H9 (cell line): ENCODE results near the gene CPA4. TPM values are rescaled to one million over a fixed set of nuclear protein-coding genes. Genes with fewer than 3 reads are reported as not detected.

Experiments used
- DNase-seq: peaks from one replicate; pipeline ENCODE4 v3.0.0-alpha.2; 2017
- H2AFZ ChIP-seq: one replicate; pipeline ENCODE4 v1.6.1; 2013; ENCODE audit warnings: mild to moderate bottlenecking, low read length, control low read depth, moderate library complexity
- H2AK5ac ChIP-seq: 2 replicates; pipeline ENCODE4 v1.6.1; 2013; ENCODE audit warnings: low read length, control low read depth, mixed read lengths; ENCODE audit not compliant: insufficient read length
- H2BK120ac ChIP-seq: one replicate; pipeline ENCODE4 v1.6.1; 2013; ENCODE audit warnings: low read depth, mild to moderate bottlenecking, low read length, control low read depth, inconsistent platforms; ENCODE audit not compliant: poor library complexity, severe bottlenecking
- H2BK12ac ChIP-seq: 2 replicates; pipeline ENCODE4 v1.6.1; 2013; ENCODE audit warnings: low read length, control low read depth, mixed read lengths, low read depth; ENCODE audit not compliant: insufficient read length
- H2BK15ac ChIP-seq: 2 replicates; pipeline ENCODE4 v1.6.1; 2013; ENCODE audit warnings: low read depth, low read length, control low read depth
- H2BK20ac ChIP-seq: one replicate; pipeline ENCODE4 v1.6.1; 2013; ENCODE audit warnings: low read depth, mild to moderate bottlenecking, low read length, control low read depth, inconsistent platforms; ENCODE audit not compliant: poor library complexity, severe bottlenecking
- H2BK5ac ChIP-seq: 2 replicates; pipeline ENCODE4 v1.6.1; 2013; ENCODE audit warnings: low read length, control low read depth, mixed read lengths; ENCODE audit not compliant: insufficient read length
- H3K14ac ChIP-seq: 2 replicates; pipeline ENCODE4 v1.6.1; 2013; ENCODE audit warnings: low read length, control low read depth; ENCODE audit not compliant: insufficient read depth
- H3K18ac ChIP-seq: 2 replicates; pipeline ENCODE4 v1.6.1; 2013; ENCODE audit warnings: low read depth, mild to moderate bottlenecking, mixed read lengths, low read length, control low read depth; ENCODE audit not compliant: insufficient read length
- H3K23ac ChIP-seq: 2 replicates; pipeline ENCODE4 v1.6.1; 2013; ENCODE audit warnings: low read length, control low read depth, mixed read lengths, low read depth; ENCODE audit not compliant: insufficient read length
- H3K23me2 ChIP-seq: 2 replicates; pipeline ENCODE4 v1.6.1; 2013; ENCODE audit warnings: low read depth, mild to moderate bottlenecking, mixed read lengths, low read length, control low read depth; ENCODE audit not compliant: insufficient read length, poor library complexity, severe bottlenecking
- H3K27ac ChIP-seq: 2 replicates; pipeline ENCODE4 v1.5.1; 2013; ENCODE audit warnings: low read length, control low read depth, mixed read lengths, low read depth; ENCODE audit not compliant: insufficient read length
- H3K27me3 ChIP-seq: 2 replicates; pipeline ENCODE4 v1.6.1; 2013; ENCODE audit warnings: low read length, control low read depth, inconsistent platforms; ENCODE audit not compliant: insufficient read depth
- H3K4ac ChIP-seq: 2 replicates; pipeline ENCODE4 v1.6.1; 2013; ENCODE audit warnings: low read depth, mild to moderate bottlenecking, control low read depth, inconsistent platforms, low read length, moderate library complexity
- H3K4me1 ChIP-seq: 2 replicates; pipeline ENCODE4 v1.6.1; 2013; ENCODE audit warnings: low read length, control low read depth, inconsistent platforms; ENCODE audit not compliant: insufficient read depth
- H3K4me2 ChIP-seq: 2 replicates; pipeline ENCODE4 v1.6.1; 2013; ENCODE audit warnings: low read length, control low read depth, mixed read lengths; ENCODE audit not compliant: insufficient read length, insufficient read depth
- H3K56ac ChIP-seq: 2 replicates; pipeline ENCODE4 v1.6.1; 2013; ENCODE audit warnings: low read depth, mild to moderate bottlenecking, mixed read lengths, low read length, control low read depth; ENCODE audit not compliant: insufficient read length
- H3K79me1 ChIP-seq: 2 replicates; pipeline ENCODE4 v1.6.1; 2013; ENCODE audit warnings: low read depth, mild to moderate bottlenecking, moderate library complexity, low read length, control low read depth, inconsistent platforms; ENCODE audit not compliant: insufficient read depth, poor library complexity, severe bottlenecking
- H3K79me2 ChIP-seq: 2 replicates; pipeline ENCODE4 v1.6.1; 2013; ENCODE audit warnings: low read length, control low read depth, inconsistent platforms; ENCODE audit not compliant: insufficient read depth
- H3K9ac ChIP-seq: 2 replicates; pipeline ENCODE4 v1.6.1; 2013; ENCODE audit warnings: low read length, control low read depth, mixed read lengths; ENCODE audit not compliant: insufficient read length; ENCODE audit errors: extremely low read depth
- H3K9me3 ChIP-seq: one replicate; pipeline ENCODE4 v1.6.1; 2013; ENCODE audit warnings: low read depth, low read length, inconsistent platforms; ENCODE audit not compliant: control insufficient read depth
- H3T11ph ChIP-seq: one replicate; pipeline ENCODE4 v1.6.1; 2013; ENCODE audit warnings: mild to moderate bottlenecking, low read length, control low read depth, inconsistent platforms
- H4K20me1 ChIP-seq: one replicate; pipeline ENCODE4 v1.6.1; 2013; ENCODE audit not compliant: control insufficient read depth, insufficient read length, insufficient read depth
- H4K5ac ChIP-seq: 2 replicates; pipeline ENCODE4 v1.6.1; 2013; ENCODE audit warnings: low read depth, mild to moderate bottlenecking, mixed read lengths, low read length, control low read depth; ENCODE audit not compliant: insufficient read length
- H4K8ac ChIP-seq: replicated peaks from 2 replicates; pipeline ENCODE4 v1.6.1; 2013; ENCODE audit warnings: low read length, control low read depth, mixed read lengths, low read depth; ENCODE audit not compliant: insufficient read length
- H4K91ac ChIP-seq: 2 replicates; pipeline ENCODE4 v1.6.1; 2013; ENCODE audit warnings: low read depth, mild to moderate bottlenecking, moderate library complexity, mixed read lengths, low read length, control low read depth; ENCODE audit not compliant: insufficient read length
- H3K27ac Mint-ChIP-seq, 3 experiments: 2 replicates in 2 of 3; 3 replicates in 1 of 3; pipeline ENCODE4 v1.8.0; 2020 to 2021; ENCODE audit warnings: mixed read lengths in 3 of 3, mild to moderate bottlenecking in 1 of 3, moderate library complexity in 1 of 3
- H3K27me3 Mint-ChIP-seq: 2 replicates; pipeline ENCODE4 v1.8.0; 2021; ENCODE audit warnings: low read depth, mild to moderate bottlenecking, moderate library complexity, mixed read lengths
- H3K36me3 Mint-ChIP-seq, 3 experiments: 2 replicates in 2 of 3; 3 replicates in 1 of 3; pipeline ENCODE4 v1.8.0; 2020 to 2021; ENCODE audit warnings: low read depth in 3 of 3, mixed read lengths in 3 of 3; ENCODE audit not compliant: insufficient read depth in 1 of 3
- H3K4me1 Mint-ChIP-seq, 2 experiments: 2 replicates each; pipeline ENCODE4 v1.8.0; 2020; ENCODE audit warnings: mixed read lengths in 2 of 2
- H3K4me3 Mint-ChIP-seq, 2 experiments: 2 replicates in 1 of 2; 3 replicates in 1 of 2; pipeline ENCODE4 v1.8.0; 2020 to 2021; ENCODE audit warnings: mild to moderate bottlenecking in 2 of 2, mixed read lengths in 2 of 2, moderate library complexity in 1 of 2
- H3K9me3 Mint-ChIP-seq, 2 experiments: 2 replicates in 1 of 2; 3 replicates in 1 of 2; pipeline ENCODE4 v1.8.0; 2020; ENCODE audit warnings: mild to moderate bottlenecking in 2 of 2, mixed read lengths in 2 of 2, moderate library complexity in 1 of 2
- CTCF ChIP-seq: fragments of 200-600 bp; sonication (generic); conservative IDR thresholded peaks from 3 replicates; pipeline ENCODE4 v1.8.0; 2021; ENCODE audit warnings: antibody characterized with exemption, mild to moderate bottlenecking
- WGBS: extraction: QIAGEN DNeasy Blood & Tissue Kit; methylation state at CpG from one replicate; pipeline ENCODE4 v1.1.7; 2013; ENCODE audit warnings: missing lambda C conversion rate, low lambda C conversion rate, mixed read lengths; ENCODE audit not compliant: insufficient read length; ENCODE audit errors: extremely low coverage; 5-methylcytosine and 5-hydroxymethylcytosine counted together
- total RNA-seq: library from RNA; stranded (reverse); gene quantifications from 2 replicates; pipeline ENCODE4 v1.2.1, GENCODE V29; 2021

The CPA4 gene
- total RNA-seq, 1 experiment from 2014 or later, result not detected

DNA sequence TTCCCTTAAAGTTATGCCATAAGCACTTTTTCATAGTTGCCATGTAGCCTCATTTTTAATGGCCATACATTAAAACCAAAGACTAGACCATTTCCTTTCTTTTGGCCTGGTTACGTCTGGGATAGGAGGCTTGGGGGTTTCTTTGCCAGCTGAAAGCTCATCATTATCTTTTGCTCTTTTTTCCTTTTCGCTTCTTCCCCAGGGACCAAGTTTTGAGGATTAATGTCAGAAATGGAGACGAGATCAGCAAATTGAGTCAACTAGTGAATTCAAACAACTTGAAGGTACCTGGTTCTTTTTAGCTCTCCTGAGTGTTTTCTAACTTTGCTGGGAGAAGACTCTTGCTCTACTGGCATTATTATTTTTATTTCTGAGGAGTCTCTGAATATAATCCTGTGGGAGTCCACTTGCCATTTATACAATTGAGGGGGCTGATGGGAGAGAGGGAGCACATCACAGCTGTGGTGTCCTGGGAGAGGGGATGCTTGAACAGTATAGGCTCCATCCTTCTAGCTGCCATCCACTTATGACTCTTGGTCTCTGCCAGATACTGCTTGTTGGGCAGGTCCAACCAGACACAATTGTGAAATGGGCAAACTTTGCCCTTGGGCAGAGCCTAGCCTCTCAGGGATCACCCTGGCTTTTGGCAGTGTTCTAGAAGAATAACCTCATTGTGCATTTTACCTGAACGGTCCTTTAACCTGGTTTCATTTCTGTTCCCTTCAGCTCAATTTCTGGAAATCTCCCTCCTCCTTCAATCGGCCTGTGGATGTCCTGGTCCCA is 5.8 kb downstream of the CPA4 start:
- H3K4me3 Mint-ChIP-seq, result no peak overlapping the region
- no peak overlapping the region for H3K4me2 ChIP-seq
- H3K27ac ChIP-seq, result no peak overlapping the region
- H3K14ac ChIP-seq, result no peak overlapping the region
- H3K27me3 ChIP-seq, result no peaks in the 10 kb centered on the region
- no peak overlapping the region for H4K5ac ChIP-seq
- no peak overlapping the region for H3K23ac ChIP-seq
- H3T11ph ChIP-seq, result no peak overlapping the region
- H3K9me3 Mint-ChIP-seq, result peaks cover 0 to 7% of the 10 kb centered on the region in 2 experiments; a peak in 2 of 5 replicates
- H3K79me1 ChIP-seq, result no peaks in the 10 kb centered on the region
- H2AFZ ChIP-seq, result no peak overlapping the region
- H3K9ac ChIP-seq, result no peak overlapping the region
- H2BK12ac ChIP-seq, result no peak overlapping the region
- no peak overlapping the region for H2AK5ac ChIP-seq
- H2BK20ac ChIP-seq, result no peak overlapping the region
- no peaks in the 10 kb centered on the region for H3K23me2 ChIP-seq
- no peak overlapping the region for H3K18ac ChIP-seq
- no peak overlapping the region for H2BK15ac ChIP-seq
- no peak overlapping the region for H3K56ac ChIP-seq
- TF ChIP-seq CTCF, result no peak
- no peaks in the 10 kb centered on the region; a peak in 1 of 7 replicates for H3K36me3 Mint-ChIP-seq
- no peaks in the 10 kb centered on the region for H3K4me1 ChIP-seq
- H3K79me2 ChIP-seq, result no peaks in the 10 kb centered on the region
- DNase-seq, result no peak
- peaks cover 4% of the 10 kb centered on the region; the same call in 1 of the 2 replicates for H3K27me3 Mint-ChIP-seq
- no peak overlapping the region for H3K27ac Mint-ChIP-seq
- no CpG with 5 or more reads among the region's 5 CpGs for WGBS
- no peak overlapping the region for H2BK5ac ChIP-seq
- no peaks in the 10 kb centered on the region for H3K9me3 ChIP-seq
- no peak overlapping the region for H4K91ac ChIP-seq
- no peaks in the 10 kb centered on the region for H3K4me1 Mint-ChIP-seq
- H2BK120ac ChIP-seq, result no peak overlapping the region
- H3K4ac ChIP-seq, result no peak overlapping the region
- no peaks in the 10 kb centered on the region for H4K20me1 ChIP-seq
- H4K8ac ChIP-seq, result no peak overlapping the region
